ENCODE data around the gene PTPRO.

PTPRO gene

GRCh38 chr12:15346488-15346887, 24.2 kb downstream of the PTPRO start:
- no peak for DNase-seq (ENCODE audit: low read depth in 1 of 2, low spot score in 1 of 2)

GRCh38 chr12:15350643-15351042, 28.3 kb downstream of the PTPRO start:
- no peak for DNase-seq (ENCODE audit: low read depth in 1 of 2, low spot score in 1 of 2)

DNA sequence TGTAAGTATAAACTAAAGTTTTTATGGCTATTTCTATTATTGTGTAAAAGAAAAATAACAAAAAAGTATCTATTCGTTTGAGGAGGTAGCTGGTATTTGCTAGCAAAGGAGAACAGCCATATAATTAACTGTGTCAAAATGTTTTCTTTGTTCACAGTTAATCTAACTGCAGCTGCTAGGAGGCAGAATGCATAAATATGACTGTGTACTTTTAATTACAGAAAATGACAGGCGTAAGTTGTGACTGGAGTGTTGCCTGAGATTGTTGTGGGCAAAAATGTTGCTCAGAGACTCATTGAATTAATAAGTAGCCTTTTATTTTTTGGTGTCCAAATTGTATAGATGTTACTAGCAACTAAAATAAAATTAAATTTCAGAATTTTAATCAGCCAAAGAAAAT, 33.5 kb downstream of the PTPRO start:
- DNase-seq (ENCODE audit: low read depth in 1 of 2, low spot score in 1 of 2): no peak

- DNase-seq (ENCODE audit: low read depth in 1 of 2, low spot score in 1 of 2): no peak
These were observed 34.6 kb downstream of the PTPRO start for GRCh38 chr12:15356951-15357364.

DNA sequence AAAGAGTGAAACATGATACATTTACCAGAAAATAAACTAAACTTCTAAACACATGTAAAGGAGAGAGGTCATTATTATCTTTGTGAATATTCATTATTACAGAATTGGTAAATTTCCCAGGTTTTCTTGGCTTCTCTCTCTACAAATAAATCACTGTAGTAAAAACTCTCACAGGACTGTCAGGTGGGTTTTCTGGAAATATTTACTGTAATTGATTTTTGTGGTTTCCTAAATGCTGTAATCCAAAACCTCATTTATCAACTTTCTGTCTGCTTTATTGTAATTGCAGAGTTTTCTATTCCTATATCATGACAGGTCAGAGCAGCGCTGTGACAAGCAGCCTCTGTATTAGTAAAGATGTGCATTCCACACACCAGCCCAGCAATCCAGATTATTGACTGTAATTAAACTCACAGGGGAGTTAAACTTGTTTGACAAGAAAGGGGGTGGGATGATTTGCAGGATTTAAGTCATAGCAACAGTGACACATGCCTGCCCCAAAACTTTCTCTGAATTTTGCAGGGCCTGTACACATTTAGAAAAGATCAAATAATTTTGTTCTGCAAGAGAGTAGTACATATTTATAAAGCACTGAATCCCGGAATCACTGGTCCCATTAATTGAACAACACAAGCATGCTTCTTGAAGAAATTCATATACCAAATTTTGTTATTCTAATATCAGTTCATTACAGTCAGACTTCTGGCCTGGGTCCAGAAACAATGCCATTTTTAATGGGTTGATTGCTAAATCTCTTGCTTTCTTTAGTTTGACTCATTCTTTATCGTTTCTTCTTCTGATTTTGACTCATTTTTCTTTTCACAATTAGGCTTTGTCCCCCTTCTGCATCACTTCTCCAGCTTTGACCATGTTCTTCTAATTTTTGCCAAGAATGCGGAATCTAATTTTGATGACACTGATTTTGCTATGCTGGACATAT, 42.2 kb downstream of the PTPRO start:
- no peak for DNase-seq (ENCODE audit: low read depth in 1 of 2, low spot score in 1 of 2)

DNA sequence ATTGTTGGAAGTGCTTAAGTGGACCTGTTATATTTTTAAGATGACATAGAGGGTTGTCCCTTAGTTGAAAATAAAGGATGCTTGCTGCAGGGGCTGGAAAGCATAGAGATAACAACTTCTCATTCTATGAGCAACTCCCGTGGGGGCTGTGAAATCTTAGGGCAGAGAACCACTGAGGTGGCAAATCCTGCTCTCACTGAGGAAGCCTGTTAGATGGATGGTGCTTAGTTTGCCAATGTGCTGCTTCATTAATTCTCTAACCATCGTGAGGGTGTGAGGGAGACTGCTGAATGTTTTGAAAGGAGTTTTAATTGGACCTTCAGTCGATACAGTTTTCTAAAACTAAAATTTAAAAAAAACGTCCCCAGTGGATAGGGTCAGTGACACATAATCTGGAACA, 46.5 kb downstream of the PTPRO start:
- DNase-seq (ENCODE audit: low read depth in 1 of 2, low spot score in 1 of 2): no peak

GRCh38 chr12:15372352-15372751, 50.0 kb downstream of the PTPRO start:
- DNase-seq (ENCODE audit: low read depth in 1 of 2, low spot score in 1 of 2): no peak

DNA sequence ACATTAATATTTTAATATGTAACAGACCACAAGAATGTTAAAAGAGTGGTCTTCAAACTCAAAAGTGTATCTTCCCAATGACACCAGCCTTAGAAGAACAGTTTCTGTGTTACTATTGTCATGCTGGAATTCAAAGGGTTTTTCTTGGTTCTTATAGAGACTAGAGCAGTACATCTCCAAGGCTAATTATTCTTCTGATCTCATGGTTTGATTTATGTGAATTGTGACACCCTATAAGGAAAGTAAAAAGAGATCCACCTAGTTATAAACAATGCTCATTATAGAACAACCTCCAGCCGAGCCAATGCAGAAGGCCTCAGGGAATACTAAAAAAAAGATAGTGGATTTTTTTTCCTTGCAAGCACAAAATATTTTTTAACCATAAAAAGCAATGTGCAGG, 65.5 kb downstream of the PTPRO start:
- no peak for DNase-seq (ENCODE audit: low read depth in 1 of 2, low spot score in 1 of 2)

DNA sequence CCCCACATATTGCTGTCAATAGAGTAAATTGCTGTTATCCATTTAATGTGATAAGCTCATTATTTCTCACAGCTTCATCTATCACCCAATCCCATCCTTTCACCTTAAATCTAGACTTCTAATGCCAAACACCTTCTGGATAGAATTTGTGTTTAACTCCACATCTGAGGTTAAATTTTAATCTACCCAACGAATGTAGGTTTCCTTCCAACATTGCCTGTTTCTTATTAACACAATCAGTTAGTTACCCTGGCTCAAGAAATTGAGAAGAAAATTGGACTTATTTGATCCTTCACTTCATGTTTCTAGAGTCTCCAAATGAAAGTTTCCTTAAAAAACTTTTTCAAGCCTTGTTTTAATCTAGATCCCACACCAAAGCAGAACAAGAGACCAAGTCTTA, 67.3 kb downstream of the PTPRO start:
- DNase-seq (ENCODE audit: low read depth in 1 of 2, low spot score in 1 of 2): no peak

DNA sequence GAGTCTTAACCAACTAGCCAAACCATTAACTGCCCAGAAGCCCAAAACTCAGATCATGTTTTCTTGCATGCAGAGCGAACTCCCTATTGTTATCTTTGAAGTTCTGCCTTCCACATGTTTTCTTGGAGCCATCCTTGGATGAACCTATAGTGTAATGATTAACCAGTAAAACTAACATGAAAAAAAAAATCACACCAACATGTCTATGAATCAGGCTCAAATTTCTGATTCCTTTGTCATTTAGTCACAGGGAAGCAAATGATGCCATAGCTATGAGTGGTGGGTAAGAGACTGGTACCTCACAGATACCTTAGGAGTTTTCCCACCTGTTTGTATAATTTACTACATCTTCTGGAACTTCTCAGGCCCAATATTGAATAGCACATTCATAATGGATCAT, 70.7 kb downstream of the PTPRO start:
- DNase-seq (ENCODE audit: low read depth in 1 of 2, low spot score in 1 of 2): no peak

GRCh38 chr12:15393995-15394394, 71.7 kb downstream of the PTPRO start:
- no peak for DNase-seq (ENCODE audit: low read depth in 1 of 2, low spot score in 1 of 2)

GRCh38 chr12:15404485-15404884, 82.2 kb downstream of the PTPRO start:
- no peak for DNase-seq (ENCODE audit: low read depth in 1 of 2, low spot score in 1 of 2)

DNA sequence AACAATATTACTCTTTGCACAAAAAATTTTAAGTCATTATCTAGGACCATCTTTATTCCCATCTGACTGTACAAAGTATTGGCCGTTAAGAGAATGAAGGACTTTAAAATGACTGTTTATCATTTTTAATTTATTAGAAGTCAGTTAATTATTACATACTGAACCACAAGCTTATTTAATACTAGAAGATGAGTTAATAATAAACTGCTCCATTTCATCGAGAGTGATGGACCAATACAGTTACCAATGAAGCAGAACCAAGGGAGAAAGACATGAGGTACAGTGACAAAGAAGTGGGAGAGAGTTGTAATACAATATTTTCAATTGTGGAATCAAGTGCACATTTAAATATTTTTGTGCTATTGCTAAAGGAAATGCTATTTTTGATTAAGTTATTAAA, 83.3 kb downstream of the PTPRO start:
- no peak for DNase-seq (ENCODE audit: low read depth in 1 of 2, low spot score in 1 of 2)

DNA sequence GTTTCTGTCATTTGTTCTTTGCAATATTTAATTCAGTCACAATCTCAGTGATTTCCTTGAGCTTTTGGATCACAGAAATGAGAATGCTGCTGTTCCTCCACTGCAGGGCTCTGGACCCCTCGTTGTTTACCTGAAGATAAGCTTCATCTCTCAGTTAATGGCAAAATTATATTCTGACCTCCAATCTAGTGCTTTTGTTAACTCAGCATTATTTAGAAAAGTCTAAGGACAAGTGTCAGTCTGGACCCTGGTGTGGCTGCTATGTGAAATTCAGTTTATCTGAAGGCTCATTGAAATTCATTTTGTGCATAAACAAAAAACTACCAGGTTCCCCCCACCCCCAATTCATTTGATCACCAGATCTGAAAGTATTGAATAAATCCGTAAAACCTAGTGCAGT, 84.7 kb downstream of the PTPRO start:
- no peak for DNase-seq (ENCODE audit: low read depth in 1 of 2, low spot score in 1 of 2)

DNA sequence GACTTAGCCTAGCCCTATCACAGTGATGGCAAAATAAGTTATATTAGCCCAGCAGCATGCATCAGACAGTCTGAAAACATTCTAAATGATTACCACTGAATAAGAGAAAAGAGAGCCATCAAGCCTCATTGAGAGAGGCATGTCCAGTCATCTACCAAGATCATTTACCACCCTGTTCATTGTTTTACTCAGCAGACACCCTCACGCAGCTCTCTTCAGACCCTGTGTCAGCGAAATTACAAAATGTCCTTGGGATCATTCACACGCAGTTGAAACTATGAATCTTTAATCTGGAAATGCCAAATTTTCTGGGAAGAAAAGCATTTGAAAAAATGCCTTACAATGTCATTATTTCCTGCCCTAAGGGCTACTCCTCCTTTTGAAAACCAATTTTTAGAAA, 89.5 kb downstream of the PTPRO start:
- DNase-seq (ENCODE audit: low read depth in 1 of 2, low spot score in 1 of 2): no peak

- no peak for DNase-seq (ENCODE audit: low read depth in 1 of 2, low spot score in 1 of 2)
These were observed 95.4 kb downstream of the PTPRO start for GRCh38 chr12:15417691-15418090.

- no peak for DNase-seq (ENCODE audit: low read depth in 1 of 2, low spot score in 1 of 2)
These were observed 101.3 kb downstream of the PTPRO start for GRCh38 chr12:15423629-15424028.

DNA sequence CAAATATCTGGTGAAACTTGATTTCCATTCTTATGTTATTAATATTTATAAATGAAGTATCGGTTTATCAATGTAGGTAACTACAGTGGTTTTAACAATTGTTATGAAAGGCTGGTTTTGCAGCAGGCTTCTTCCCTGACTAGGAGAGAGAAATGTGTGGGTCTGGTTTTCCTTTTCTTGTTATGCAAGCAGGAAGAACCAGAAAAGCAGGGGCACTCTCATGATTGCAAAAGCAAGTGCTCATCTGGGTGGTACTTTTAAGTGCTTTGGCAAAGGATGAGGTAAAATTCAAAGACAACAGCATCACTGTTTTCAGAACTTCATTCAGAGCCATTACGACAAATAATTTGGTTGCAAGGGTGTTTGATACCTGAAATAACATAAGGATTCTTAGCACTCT, 105.6 kb downstream of the PTPRO start:
- DNase-seq (ENCODE audit: low read depth in 1 of 2, low spot score in 1 of 2): no peak

GRCh38 chr12:15428632-15429031, 106.3 kb downstream of the PTPRO start:
- no peak for DNase-seq (ENCODE audit: low read depth in 1 of 2, low spot score in 1 of 2)

DNA sequence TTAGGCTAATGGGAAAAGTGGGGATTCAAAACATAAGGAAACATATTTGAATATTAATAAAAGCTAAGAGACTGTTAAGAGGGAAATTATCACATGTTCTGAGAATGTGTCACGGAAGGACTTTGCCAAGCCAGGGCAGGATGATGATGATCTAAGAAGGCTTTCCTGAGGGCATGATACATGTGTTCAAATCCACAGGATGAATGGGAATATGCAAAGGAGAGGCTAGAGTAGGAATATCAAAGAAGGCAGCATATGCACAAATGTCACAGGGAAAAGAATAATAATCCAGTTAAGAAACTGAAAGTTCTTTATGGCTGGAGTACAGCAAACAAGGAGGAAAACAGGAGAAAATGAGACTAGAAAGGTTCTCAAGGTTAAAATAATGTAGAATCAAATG, 107.0 kb downstream of the PTPRO start:
- DNase-seq (ENCODE audit: low read depth in 1 of 2, low spot score in 1 of 2): no peak

- no peak for DNase-seq (ENCODE audit: low read depth in 1 of 2, low spot score in 1 of 2)
These were observed 113.3 kb downstream of the PTPRO start for GRCh38 chr12:15435597-15435996.

DNA sequence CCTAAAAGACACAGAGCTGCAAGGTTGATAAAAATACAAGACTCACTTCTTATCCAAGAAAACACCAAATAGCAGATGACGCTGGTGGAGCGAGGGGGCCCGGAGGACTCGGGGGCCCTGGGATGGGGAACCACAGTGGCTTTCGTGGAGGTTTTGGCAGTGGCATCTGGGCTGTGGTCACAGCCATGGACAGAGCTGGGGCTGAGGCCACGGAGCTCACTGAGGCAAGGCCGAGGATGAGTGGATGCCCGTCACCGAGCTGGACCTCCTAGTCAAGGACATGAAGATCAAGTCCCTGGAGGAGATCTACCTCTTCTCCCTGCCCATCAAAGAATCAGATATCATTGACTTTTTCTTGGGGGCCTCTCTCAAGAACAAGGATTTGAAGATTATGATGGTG, 117.2 kb downstream of the PTPRO start:
- DNase-seq (ENCODE audit: low read depth in 1 of 2, low spot score in 1 of 2): no peak

DNA sequence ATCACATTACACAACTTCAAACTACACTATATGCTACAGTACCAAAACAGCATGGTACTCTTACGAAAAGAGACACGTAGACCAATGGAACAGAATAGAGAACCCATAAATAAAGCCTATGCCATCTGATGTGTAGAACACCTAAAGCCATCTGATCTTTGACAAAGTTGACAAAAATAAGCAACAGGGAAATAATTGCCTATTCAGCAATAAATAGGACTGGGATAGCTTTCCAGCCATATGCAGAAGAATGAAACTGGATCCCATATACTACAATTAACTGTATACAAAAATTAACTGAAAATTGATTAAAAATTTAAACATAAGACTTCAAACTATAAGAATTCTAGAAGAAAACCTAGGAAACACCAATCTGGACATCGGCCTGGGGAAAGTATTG, 120.7 kb downstream of the PTPRO start:
- DNase-seq (ENCODE audit: low read depth in 1 of 2, low spot score in 1 of 2): no peak

Measured in activated CD4-positive, alpha-beta T cell treated with anti-CD3 and anti-CD28 coated beads, Interleukin-2, amount 50 U/mL, for 24 hours (primary cell).